A549 (cell line): ENCODE data around the gene MPHOSPH9. TPM values are rescaled to one million over a fixed set of nuclear protein-coding genes. Genes with fewer than 3 reads are reported as not detected.

Experiments
- ATAC-seq, 2 experiments: fragments of 200-7000 bp in 1 of 2; fragments of >200 bp in 1 of 2; cut with Nextera tagmentation in 1 of 2; cut with Tn5 transposase in 1 of 2; 3 replicates each; pipeline versions ENCODE4 v1.8.0 to v1.9.1; 2018 to 2020; ENCODE audit warnings: mild to moderate bottlenecking in 1 of 2, moderate library complexity in 1 of 2
- CTCF ChIA-PET: fragments of 300-600 bp; sonication (Branson Sonifier 250); formaldehyde crosslinking; extraction: SDS; loops from one replicate; lab custom pipeline; 2021; ENCODE audit warnings: antibody characterized with exemption, inconsistent platforms; lab: Yijun Ruan, JAX
- POLR2A ChIA-PET: fragments of 350-600 bp; formaldehyde crosslinking; extraction: SDS; loops from one replicate; lab custom pipeline; 2021; ENCODE audit warnings: antibody characterized with exemption, inconsistent platforms; lab: Yijun Ruan, JAX
- DNase-seq, 2 experiments: peaks; one replicate each; pipeline versions ENCODE4 v3.0.0 to v3.0.0-alpha.2; 2011 to 2016; ENCODE audit warnings: low read depth in 1 of 2, low spot score in 1 of 2
- FAIRE-seq: peaks from 2 replicates; lab custom pipeline; 2011; peaks lifted over from hg19 to GRCh38; lab: Jason Lieb, UNC
- H3K27ac ChIP-seq, 2 experiments: fragments of >200 bp; sonication (Bioruptor Twin); formaldehyde crosslinking; 3 replicates each; pipeline ENCODE4 v1.5.1; 2016 to 2017
- H3K4me1 ChIP-seq: fragments of >200 bp; sonication (Bioruptor Twin); formaldehyde crosslinking; 3 replicates; pipeline ENCODE4 v1.6.1; 2016
- H3K4me2 ChIP-seq: fragments of >200 bp; sonication (Bioruptor Twin); formaldehyde crosslinking; 3 replicates; pipeline ENCODE4 v1.6.1; 2016
- H3K4me3 ChIP-seq: fragments of >200 bp; sonication (Bioruptor Twin); formaldehyde crosslinking; 3 replicates; pipeline ENCODE4 v1.5.1; 2016
- H3K9me3 ChIP-seq: fragments of >200 bp; sonication (Bioruptor Twin); formaldehyde crosslinking; 3 replicates; pipeline ENCODE4 v1.6.1; 2016
- BHLHE40 ChIP-seq: IDR thresholded peaks from 2 replicates; pipeline ENCODE4 v1.6.1; 2012; ENCODE audit warnings: low read depth, low read length, inconsistent platforms
- CBX2 ChIP-seq: fragments of 200-600 bp; sonication (generic); IDR thresholded peaks from 2 replicates; pipeline ENCODE4 v1.6.1; 2016; ENCODE audit warnings: low read depth, mild to moderate bottlenecking, borderline replicate concordance
- CBX8 ChIP-seq: fragments of 200-600 bp; sonication (generic); IDR thresholded peaks from 2 replicates; pipeline ENCODE4 v1.6.1; 2016
- CEBPB ChIP-seq, 2 experiments: fragments of >200 bp in 1 of 2; sonication (Bioruptor Twin) in 1 of 2; formaldehyde crosslinking in 1 of 2; IDR thresholded peaks; 2 replicates each; pipeline ENCODE4 v1.6.1; 2012 to 2016
- CHD2 ChIP-seq: fragments of 150-350 bp; IDR thresholded peaks from 2 replicates; pipeline ENCODE4 v1.6.1; 2014; ENCODE audit warnings: low read length; ENCODE audit not compliant: partially characterized antibody
- EP300 ChIP-seq, 2 experiments: fragments of >200 bp; sonication (Bioruptor Twin); formaldehyde crosslinking; IDR thresholded peaks; 2 replicates in 1 of 2; 3 replicates in 1 of 2; pipeline ENCODE4 v1.6.1; 2016 to 2017
- ESRRA ChIP-seq: fragments of 150-350 bp; IDR thresholded peaks from 2 replicates; pipeline ENCODE4 v1.6.1; 2014; ENCODE audit warnings: mild to moderate bottlenecking, low read length, borderline replicate concordance
- FOSB ChIP-seq: fragments of 250-450 bp; sonication (Bioruptor Pico); IDR thresholded peaks from 2 replicates; pipeline ENCODE4 v1.5.0; 2020; ENCODE audit warnings: mild to moderate bottlenecking, moderate library complexity
- GATA3 ChIP-seq: IDR thresholded peaks from 2 replicates; pipeline ENCODE4 v1.6.1; 2012; ENCODE audit warnings: borderline replicate concordance
- HOXB5 ChIP-seq: fragments of 250-450 bp; sonication (Bioruptor Pico); IDR thresholded peaks from 2 replicates; pipeline ENCODE4 v1.5.0; 2020; ENCODE audit warnings: mild to moderate bottlenecking, moderate library complexity
- KDM5A ChIP-seq: fragments of 200-600 bp; sonication (generic); IDR thresholded peaks from 2 replicates; pipeline ENCODE4 v1.6.1; 2016; ENCODE audit warnings: antibody characterized with exemption, mild to moderate bottlenecking
- NR3C1 ChIP-seq: fragments of >200 bp; sonication (Bioruptor Twin); formaldehyde crosslinking; IDR thresholded peaks from 3 replicates; pipeline ENCODE4 v1.6.1; 2017
- POLR2A ChIP-seq: IDR thresholded peaks from 2 replicates; pipeline ENCODE4 v1.6.1; 2012; ENCODE audit warnings: mild to moderate bottlenecking, low read length
- RCOR1 ChIP-seq: fragments of 150-350 bp; IDR thresholded peaks from 2 replicates; pipeline ENCODE4 v1.6.1; 2014; ENCODE audit warnings: antibody characterized with exemption, low read length, low read depth
- RNF2 ChIP-seq: fragments of 200-600 bp; sonication (generic); IDR thresholded peaks from 2 replicates; pipeline ENCODE4 v1.6.1; 2016; ENCODE audit warnings: low read depth, mild to moderate bottlenecking, antibody characterized with exemption, moderate library complexity, borderline replicate concordance
- SREBF2 ChIP-seq: fragments of 450-650 bp; IDR thresholded peaks from 2 replicates; pipeline ENCODE4 v1.6.1; 2014; ENCODE audit warnings: mild to moderate bottlenecking, moderate library complexity
- ZC3H11A ChIP-seq: fragments of 450-650 bp; IDR thresholded peaks from 2 replicates; pipeline ENCODE4 v1.6.1; 2014; ENCODE audit warnings: antibody characterized with exemption, mild to moderate bottlenecking
- ZNF302 ChIP-seq: fragments of 250-450 bp; sonication (Bioruptor Pico); IDR thresholded peaks from 2 replicates; pipeline ENCODE4 v1.9.0; 2021; ENCODE audit warnings: inconsistent platforms, mild to moderate bottlenecking, moderate library complexity
- ZSCAN20 ChIP-seq: fragments of 250-450 bp; sonication (Bioruptor Pico); IDR thresholded peaks from 2 replicates; pipeline ENCODE4 v1.8.0; 2022; ENCODE audit warnings: mild to moderate bottlenecking, moderate library complexity
- WGBS: methylation state at CpG from one replicate; pipeline ENCODE4 v1.1.6; 2017; ENCODE audit errors: missing lambda C conversion rate; 5-methylcytosine and 5-hydroxymethylcytosine counted together
- polyA plus RNA-seq, 4 experiments: library from polyadenylated mRNA; depleted of rRNA in 3 of 4; stranded (reverse); fragments of >200 nt; fragmentation: RNase III in 1 of 4; extraction: RNeasy Plus Mini Kit Qiagen cat#74134 plus additional on column Dnase treatment in 1 of 4; gene quantifications; 2 replicates in 3 of 4; 3 replicates in 1 of 4; pipeline ENCODE4 v1.2.3, GENCODE V29; 2011 to 2017
- TF ChIP-seq, protein P1 (sequence below): fragments of >200 bp; sonication (Bioruptor Twin); formaldehyde crosslinking; IDR thresholded peaks from 3 replicates; pipeline ENCODE4 v1.6.1; 2016
- TF ChIP-seq, protein P2 (sequence below): fragments of 250-450 bp; sonication (Bioruptor Pico); IDR thresholded peaks from 2 replicates; pipeline ENCODE4 v1.5.0; 2021; ENCODE audit warnings: mild to moderate bottlenecking, moderate library complexity, borderline replicate concordance
- TF ChIP-seq, protein P3 (sequence below): fragments of >200 bp; sonication (Bioruptor Twin); formaldehyde crosslinking; IDR thresholded peaks from 2 replicates; pipeline ENCODE4 v1.6.1; 2016
- TF ChIP-seq, protein P4 (sequence below): fragments of 450-650 bp; IDR thresholded peaks from 2 replicates; pipeline ENCODE4 v1.6.1; 2014; ENCODE audit warnings: antibody characterized with exemption
- TF ChIP-seq, protein P5 (sequence below): fragments of >200 bp; sonication (Bioruptor Twin); formaldehyde crosslinking; IDR thresholded peaks from 3 replicates; pipeline ENCODE4 v1.5.1; 2016
- TF ChIP-seq, protein P6 (sequence below): IDR thresholded peaks from 2 replicates; pipeline ENCODE4 v1.6.1; 2012

The MPHOSPH9 gene
- polyA plus RNA-seq, 2 of the 4 experiments (the other 2 are of a cell fraction): 31.0 to 74.9 TPM

DNA sequence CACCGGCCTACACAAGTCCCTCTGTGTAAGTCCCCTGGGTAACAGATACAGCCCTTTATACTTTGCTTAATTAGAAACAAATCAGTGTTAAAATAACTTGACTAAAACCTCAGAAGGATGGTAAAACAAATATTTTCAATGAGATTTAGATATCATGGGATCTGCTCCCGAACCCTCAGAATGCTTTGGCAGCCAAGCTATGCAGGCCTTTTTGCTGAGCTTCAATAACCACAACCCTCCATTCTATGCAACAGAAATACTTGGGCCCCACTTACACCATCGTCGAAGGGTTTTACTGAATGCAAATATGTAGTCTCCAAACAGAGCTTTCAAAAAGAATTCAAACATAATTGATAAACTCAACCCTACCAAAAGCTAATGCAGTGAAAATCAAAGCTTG lies 52.8 kb downstream of the MPHOSPH9 start (continued):
- TF ChIP-seq KDM5A: no peak

DNA sequence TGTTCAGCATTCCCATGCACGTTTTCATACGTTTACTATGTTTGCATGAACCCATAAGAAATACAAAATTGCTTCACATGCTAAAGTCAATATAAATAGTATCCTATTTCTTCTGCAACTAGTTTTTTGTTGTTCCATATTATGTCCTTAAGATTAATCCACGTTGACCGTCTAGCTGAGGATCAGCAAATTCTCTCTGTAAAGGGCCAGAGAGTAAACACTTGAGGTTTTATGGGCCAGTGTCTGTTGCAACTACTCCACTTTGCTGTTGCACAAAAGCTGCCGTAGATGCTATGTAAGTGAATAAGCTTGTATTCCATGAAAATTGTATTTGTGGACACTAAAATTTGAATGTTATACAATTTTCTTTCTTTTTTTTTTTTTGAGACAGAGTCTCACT lies 61.0 kb downstream of the MPHOSPH9 start:
- ChIA-PET CTCF (interaction anchor here (0.6 to 1.0 kb wide), 2 partner anchors 17 to 446 kb away, joined by 3 read pairs; no protein-coding TSS in a partner anchor), POLR2A (no interaction called here)
- Histone ChIP-seq H3K4me3 (no peak overlapping the region), H3K27ac (no peak overlapping the region), H3K4me2 (no peak overlapping the region), H3K9me3 (no peaks in the 10 kb centered on the region), H3K4me1 (no peaks in the 10 kb centered on the region)
- 82% methylated on average over 5 of the region's 5 CpGs for WGBS
- ATAC-seq (no peak), DNase-seq (no peak), FAIRE-seq (no peak)
- no peak for TF ChIP-seq RCOR1
- no peak for TF ChIP-seq CBX8
- TF ChIP-seq ZC3H11A: no peak
- no peak for TF ChIP-seq ZNF302
- no peak for TF ChIP-seq FOSB (CRISPR knock-in tag)
- TF ChIP-seq CBX2: no peak
- TF ChIP-seq, protein P1, sequence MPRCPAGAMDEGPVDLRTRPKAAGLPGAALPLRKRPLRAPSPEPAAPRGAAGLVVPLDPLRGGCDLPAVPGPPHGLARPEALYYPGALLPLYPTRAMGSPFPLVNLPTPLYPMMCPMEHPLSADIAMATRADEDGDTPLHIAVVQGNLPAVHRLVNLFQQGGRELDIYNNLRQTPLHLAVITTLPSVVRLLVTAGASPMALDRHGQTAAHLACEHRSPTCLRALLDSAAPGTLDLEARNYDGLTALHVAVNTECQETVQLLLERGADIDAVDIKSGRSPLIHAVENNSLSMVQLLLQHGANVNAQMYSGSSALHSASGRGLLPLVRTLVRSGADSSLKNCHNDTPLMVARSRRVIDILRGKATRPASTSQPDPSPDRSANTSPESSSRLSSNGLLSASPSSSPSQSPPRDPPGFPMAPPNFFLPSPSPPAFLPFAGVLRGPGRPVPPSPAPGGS: no peak
- TF ChIP-seq, protein P2, sequence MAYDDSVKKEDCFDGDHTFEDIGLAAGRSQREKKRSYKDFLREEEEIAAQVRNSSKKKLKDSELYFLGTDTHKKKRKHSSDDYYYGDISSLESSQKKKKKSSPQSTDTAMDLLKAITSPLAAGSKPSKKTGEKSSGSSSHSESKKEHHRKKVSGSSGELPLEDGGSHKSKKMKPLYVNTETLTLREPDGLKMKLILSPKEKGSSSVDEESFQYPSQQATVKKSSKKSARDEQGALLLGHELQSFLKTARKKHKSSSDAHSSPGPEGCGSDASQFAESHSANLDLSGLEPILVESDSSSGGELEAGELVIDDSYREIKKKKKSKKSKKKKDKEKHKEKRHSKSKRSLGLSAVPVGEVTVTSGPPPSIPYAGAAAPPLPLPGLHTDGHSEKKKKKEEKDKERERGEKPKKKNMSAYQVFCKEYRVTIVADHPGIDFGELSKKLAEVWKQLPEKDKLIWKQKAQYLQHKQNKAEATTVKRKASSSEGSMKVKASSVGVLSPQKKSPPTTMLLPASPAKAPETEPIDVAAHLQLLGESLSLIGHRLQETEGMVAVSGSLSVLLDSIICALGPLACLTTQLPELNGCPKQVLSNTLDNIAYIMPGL (CRISPR knock-in tag): no peak
- no peak for TF ChIP-seq NR3C1
- TF ChIP-seq, protein P3, sequence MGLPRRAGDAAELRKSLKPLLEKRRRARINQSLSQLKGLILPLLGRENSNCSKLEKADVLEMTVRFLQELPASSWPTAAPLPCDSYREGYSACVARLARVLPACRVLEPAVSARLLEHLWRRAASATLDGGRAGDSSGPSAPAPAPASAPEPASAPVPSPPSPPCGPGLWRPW: no peak
- TF ChIP-seq EP300 (IDR thresholded peaks at IDR 0.05): no peak
- TF ChIP-seq CEBPB (IDR thresholded peaks at IDR 0.05): no peak
- TF ChIP-seq SREBF2: no peak
- TF ChIP-seq, protein P4, sequence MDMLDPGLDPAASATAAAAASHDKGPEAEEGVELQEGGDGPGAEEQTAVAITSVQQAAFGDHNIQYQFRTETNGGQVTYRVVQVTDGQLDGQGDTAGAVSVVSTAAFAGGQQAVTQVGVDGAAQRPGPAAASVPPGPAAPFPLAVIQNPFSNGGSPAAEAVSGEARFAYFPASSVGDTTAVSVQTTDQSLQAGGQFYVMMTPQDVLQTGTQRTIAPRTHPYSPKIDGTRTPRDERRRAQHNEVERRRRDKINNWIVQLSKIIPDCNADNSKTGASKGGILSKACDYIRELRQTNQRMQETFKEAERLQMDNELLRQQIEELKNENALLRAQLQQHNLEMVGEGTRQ: no peak

DNA sequence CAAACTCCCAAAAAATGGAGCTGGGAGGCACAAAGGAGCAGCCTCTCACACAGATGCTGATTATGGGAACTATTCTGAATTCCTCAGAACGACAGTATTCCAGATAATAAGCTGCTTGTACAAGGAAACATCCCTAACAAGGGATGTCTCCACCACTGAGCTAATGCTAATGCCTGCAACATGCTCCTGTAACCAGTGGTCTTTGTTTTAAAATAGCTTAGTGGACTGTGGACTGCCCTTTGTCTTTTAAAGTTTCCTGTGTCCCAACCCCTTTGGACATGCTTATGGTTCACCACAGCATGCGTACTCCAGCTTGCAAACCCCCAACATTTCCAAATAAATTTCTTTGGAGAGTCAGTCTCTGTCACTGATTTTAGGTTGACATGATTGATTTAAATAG lies 65.6 kb downstream of the MPHOSPH9 start:
- ATAC-seq (no peak; a peak in 1 of 6 replicates), FAIRE-seq (no peak), DNase-seq (no peak)
- Histone ChIP-seq H3K4me3 (no peak overlapping the region), H3K27ac (no peak overlapping the region), H3K9me3 (no peaks in the 10 kb centered on the region), H3K4me2 (no peak overlapping the region), H3K4me1 (peaks cover 23% of the 10 kb centered on the region)
- CTCF ChIA-PET: interaction anchor here (0.6 to 5.6 kb wide), 3 partner anchors 71 to 124 kb away, joined by 3 to 20 read pairs (median 4); no protein-coding TSS in a partner anchor
- TF ChIP-seq ZNF302 (no peak), HOXB5 (CRISPR knock-in tag) (no peak), ZC3H11A (no peak), POLR2A (no peak), RNF2 (no peak), EP300 (IDR thresholded peaks at IDR 0.05) (no peak), ESRRA (no peak), CHD2 (no peak), GATA3 (no peak), BHLHE40 (no peak), ZSCAN20 (CRISPR knock-in tag) (no peak)
- TF ChIP-seq, protein P4: no peak
- TF ChIP-seq, protein P5, sequence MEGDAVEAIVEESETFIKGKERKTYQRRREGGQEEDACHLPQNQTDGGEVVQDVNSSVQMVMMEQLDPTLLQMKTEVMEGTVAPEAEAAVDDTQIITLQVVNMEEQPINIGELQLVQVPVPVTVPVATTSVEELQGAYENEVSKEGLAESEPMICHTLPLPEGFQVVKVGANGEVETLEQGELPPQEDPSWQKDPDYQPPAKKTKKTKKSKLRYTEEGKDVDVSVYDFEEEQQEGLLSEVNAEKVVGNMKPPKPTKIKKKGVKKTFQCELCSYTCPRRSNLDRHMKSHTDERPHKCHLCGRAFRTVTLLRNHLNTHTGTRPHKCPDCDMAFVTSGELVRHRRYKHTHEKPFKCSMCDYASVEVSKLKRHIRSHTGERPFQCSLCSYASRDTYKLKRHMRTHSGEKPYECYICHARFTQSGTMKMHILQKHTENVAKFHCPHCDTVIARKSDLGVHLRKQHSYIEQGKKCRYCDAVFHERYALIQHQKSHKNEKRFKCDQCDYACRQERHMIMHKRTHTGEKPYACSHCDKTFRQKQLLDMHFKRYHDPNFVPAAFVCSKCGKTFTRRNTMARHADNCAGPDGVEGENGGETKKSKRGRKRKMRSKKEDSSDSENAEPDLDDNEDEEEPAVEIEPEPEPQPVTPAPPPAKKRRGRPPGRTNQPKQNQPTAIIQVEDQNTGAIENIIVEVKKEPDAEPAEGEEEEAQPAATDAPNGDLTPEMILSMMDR: no peak
- TF ChIP-seq, protein P6, sequence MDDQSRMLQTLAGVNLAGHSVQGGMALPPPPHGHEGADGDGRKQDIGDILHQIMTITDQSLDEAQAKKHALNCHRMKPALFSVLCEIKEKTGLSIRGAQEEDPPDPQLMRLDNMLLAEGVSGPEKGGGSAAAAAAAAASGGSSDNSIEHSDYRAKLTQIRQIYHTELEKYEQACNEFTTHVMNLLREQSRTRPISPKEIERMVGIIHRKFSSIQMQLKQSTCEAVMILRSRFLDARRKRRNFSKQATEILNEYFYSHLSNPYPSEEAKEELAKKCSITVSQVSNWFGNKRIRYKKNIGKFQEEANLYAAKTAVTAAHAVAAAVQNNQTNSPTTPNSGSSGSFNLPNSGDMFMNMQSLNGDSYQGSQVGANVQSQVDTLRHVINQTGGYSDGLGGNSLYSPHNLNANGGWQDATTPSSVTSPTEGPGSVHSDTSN: no peak
- POLR2A ChIA-PET: no interaction called here
- WGBS: 48% methylated on average over 2 of the region's 2 CpGs
